Liver (tissue), 9 donors: ENCODE data around the gene GSTA2. TPM values are rescaled to one million over a fixed set of nuclear protein-coding genes. Genes with fewer than 3 reads are reported as not detected.
"Not testable (repeated sequence)": the region's sequence is repeated elsewhere in the genome, so short reads cannot be mapped to it uniquely, and the experiment has no call there.

Experiments used
- DNase-seq: peaks from one replicate; pipeline ENCODE4 v3.0.0-alpha.2; 2017; ENCODE audit warnings: low spot score
- H3K27ac ChIP-seq, 2 donors: one replicate each; pipeline ENCODE4 v1.7.0; 2013; ENCODE audit warnings: inconsistent platforms in 2 of 2, low read length in 2 of 2, control low read depth in 1 of 2, low read depth in 1 of 2, mild to moderate bottlenecking in 1 of 2
- H3K27me3 ChIP-seq, 4 donors: one replicate each; pipeline versions ENCODE4 v1.6.1 to v1.7.0; 2013; ENCODE audit warnings: low read length in 3 of 4, inconsistent platforms in 1 of 4, mild to moderate bottlenecking in 1 of 4, moderate library complexity in 1 of 4; ENCODE audit not compliant: control insufficient read depth in 4 of 4, insufficient read depth in 4 of 4
- H3K36me3 ChIP-seq, 4 donors: one replicate each; pipeline versions ENCODE4 v1.6.1 to v1.7.0; 2013; ENCODE audit warnings: low read length in 3 of 4, mild to moderate bottlenecking in 3 of 4, low read depth in 1 of 4, moderate library complexity in 1 of 4; ENCODE audit not compliant: control insufficient read depth in 4 of 4, insufficient read depth in 3 of 4
- H3K4me1 ChIP-seq, 4 donors: one replicate each; pipeline versions ENCODE4 v1.6.1 to v1.7.0; 2013; ENCODE audit warnings: low read length in 3 of 4, mild to moderate bottlenecking in 3 of 4, moderate library complexity in 1 of 4; ENCODE audit not compliant: control insufficient read depth in 4 of 4, insufficient read depth in 4 of 4
- H3K4me3 ChIP-seq, 3 donors: one replicate each; pipeline versions ENCODE4 v1.6.1 to v1.7.0; 2013; ENCODE audit warnings: low read length in 3 of 3, control low read depth in 1 of 3, low read depth in 1 of 3, mild to moderate bottlenecking in 1 of 3
- H3K9ac ChIP-seq, 2 donors: one replicate each; pipeline ENCODE4 v1.7.0; 2013; ENCODE audit warnings: low read length in 2 of 2, mild to moderate bottlenecking in 2 of 2, moderate library complexity in 2 of 2, control low read depth in 1 of 2, low read depth in 1 of 2
- H3K9me3 ChIP-seq, 4 donors: one replicate each; pipeline versions ENCODE4 v1.6.1 to v1.7.0; 2013; ENCODE audit warnings: low read length in 3 of 4; ENCODE audit not compliant: control insufficient read depth in 4 of 4
- ATF3 ChIP-seq: IDR thresholded peaks from 2 replicates; pipeline ENCODE4 v1.6.1; 2016; ENCODE audit warnings: antibody characterized with exemption
- CTCF ChIP-seq: fragments of 150-350 bp; IDR thresholded peaks from 2 replicates; pipeline ENCODE4 v1.5.1; 2017; ENCODE audit warnings: improper control_type of control experiment, low read depth, low read length; ENCODE audit not compliant: missing input control
- FOXA1 ChIP-seq: IDR thresholded peaks from 2 replicates; pipeline ENCODE4 v1.6.1; 2016; ENCODE audit warnings: antibody characterized with exemption
- FOXA2 ChIP-seq: IDR thresholded peaks from 2 replicates; pipeline ENCODE4 v1.6.1; 2016; ENCODE audit warnings: antibody characterized with exemption
- HNF4A ChIP-seq, 2 donors: conservative IDR thresholded peaks; 2 replicates each; pipeline ENCODE4 v1.6.1; 2016; ENCODE audit warnings: antibody characterized with exemption in 2 of 2, mild to moderate bottlenecking in 2 of 2
- HNF4G ChIP-seq: IDR thresholded peaks from 2 replicates; pipeline ENCODE4 v1.6.1; 2016; ENCODE audit warnings: antibody characterized with exemption
- JUND ChIP-seq, 2 donors: IDR thresholded peaks; 2 replicates each; pipeline ENCODE4 v1.6.1; 2016; ENCODE audit warnings: antibody characterized with exemption in 2 of 2
- RAD21 ChIP-seq, 2 donors: IDR thresholded peaks; 2 replicates each; pipeline ENCODE4 v1.6.1; 2016; ENCODE audit warnings: antibody characterized with exemption in 2 of 2, mild to moderate bottlenecking in 2 of 2
- REST ChIP-seq: IDR thresholded peaks from 2 replicates; pipeline ENCODE4 v1.6.1; 2016; ENCODE audit warnings: antibody characterized with exemption, mild to moderate bottlenecking
- RXRA ChIP-seq, 2 donors: IDR thresholded peaks; 2 replicates each; pipeline ENCODE4 v1.6.1; 2017 to 2018; ENCODE audit warnings: antibody characterized with exemption in 2 of 2, mild to moderate bottlenecking in 1 of 2
- SP1 ChIP-seq: IDR thresholded peaks from 2 replicates; pipeline ENCODE4 v1.6.1; 2018; ENCODE audit warnings: antibody characterized with exemption, mild to moderate bottlenecking
- WGBS: extraction: QIAGEN DNeasy Blood & Tissue Kit; methylation state at CpG from one replicate; pipeline ENCODE4 v1.1.7; 2013; 5-methylcytosine and 5-hydroxymethylcytosine counted together
- polyA plus RNA-seq, 2 donors: library from polyadenylated mRNA; stranded (reverse) in 1 of 2; unstranded in 1 of 2; fragments of 200-250 nt in 1 of 2; fragments of >200 nt in 1 of 2; fragmentation: Nextera tagmentation in 1 of 2; extraction: Ambion mirVana in 1 of 2; gene quantifications; one replicate each; pipeline versions ENCODE4 v1.2.1 to v1.2.3, GENCODE V29; 2013 to 2015
- total RNA-seq, 2 donors: library from RNA; depleted of rRNA; stranded (reverse); fragments of >200 nt; gene quantifications; one replicate each; pipeline ENCODE4 v1.2.3, GENCODE V29; 2014
- donor health status: healthy.
- donor health status: healthy.
- donor health status: healthy.
- donor health status: healthy.
- donor health status: healthy.

The GSTA2 gene
- total and polyA plus RNA-seq, 4 donors, result 1.4 to 110 (median 2.1) TPM

GRCh38 chr6:52707963-52708680 lies 55.2 kb downstream of the GSTA2 start:
- TF ChIP-seq HNF4A (conservative IDR thresholded peaks at IDR 0.05) (peak; percentile 43 to 52), RAD21 (IDR thresholded peaks at IDR 0.05) (no peak), RXRA (IDR thresholded peaks at IDR 0.05) (peak in 1 of 2 donors; percentile 26)
- Histone ChIP-seq H3K9ac (no peak overlapping the region), H3K4me1 (peaks cover 0 to 5% (median 2%) of the 10 kb centered on the region in 4 donors), H3K27me3 (no peaks in the 10 kb centered on the region), H3K9me3 (no peaks in the 10 kb centered on the region), H3K36me3 (no peaks in the 10 kb centered on the region), H3K4me3 (no peak overlapping the region), H3K27ac (no peak overlapping the region)
- DNase-seq, result no peak
- WGBS, result 70% methylated on average over 3 of the region's 3 CpGs

GRCh38 chr6:52706001-52706400 lies 57.3 kb downstream of the GSTA2 start:
- 97% methylated on average over 3 of the region's 3 CpGs for WGBS
- Histone ChIP-seq H3K36me3 (no peaks in the 10 kb centered on the region), H3K4me3 (no peak overlapping the region), H3K4me1 (peaks cover 0 to 5% (median 2%) of the 10 kb centered on the region in 4 donors), H3K27me3 (no peaks in the 10 kb centered on the region), H3K27ac (no peak overlapping the region), H3K9ac (no peak overlapping the region), H3K9me3 (no peaks in the 10 kb centered on the region)
- DNase-seq, result no peak
- TF ChIP-seq RXRA (IDR thresholded peaks at IDR 0.05) (no peak), CTCF (no peak), HNF4G (no peak), ATF3 (no peak), JUND (IDR thresholded peaks at IDR 0.05) (no peak), FOXA1 (no peak), FOXA2 (no peak), REST (no peak), SP1 (no peak)

- WGBS, result 96% methylated on average over 6 of the region's 6 CpGs
- not testable (repeated sequence) for DNase-seq
Measured at GRCh38 chr6:52704781-52705502, 58.3 kb downstream of the GSTA2 start.

More at GRCh38 chr6:52704781-52705502, 58.3 kb downstream of the GSTA2 start:
- H3K9me3 ChIP-seq, H3K36me3 ChIP-seq, H3K4me1 ChIP-seq, H3K9ac ChIP-seq, H3K4me3 ChIP-seq, H3K27ac ChIP-seq, H3K27me3 ChIP-seq: not testable (repeated sequence)
